Progenitor cell of endocrine pancreas (in vitro differentiated cells): ENCODE measurements around the gene LMO4. TPM values are rescaled to one million over a fixed set of nuclear protein-coding genes. Genes with fewer than 3 reads are reported as not detected.

Experiments used
- DNase-seq: peaks from one replicate; pipeline ENCODE4 v3.0.0; 2021; ENCODE audit warnings: low spot score; ENCODE audit not compliant: unreplicated experiment
- H3K27ac Mint-ChIP-seq: 2 replicates; pipeline ENCODE4 v1.8.0; 2021; ENCODE audit warnings: mild to moderate bottlenecking, moderate library complexity, mixed read lengths
- H3K27me3 Mint-ChIP-seq: 2 replicates; pipeline ENCODE4 v1.8.0; 2021; ENCODE audit warnings: mixed read lengths
- H3K36me3 Mint-ChIP-seq: 2 replicates; pipeline ENCODE4 v1.8.0; 2022; ENCODE audit warnings: mixed read lengths; ENCODE audit not compliant: insufficient read depth
- H3K4me1 Mint-ChIP-seq: 2 replicates; pipeline ENCODE4 v1.8.0; 2021; ENCODE audit warnings: low read depth, mixed read lengths
- H3K4me3 Mint-ChIP-seq: 2 replicates; pipeline ENCODE4 v1.8.0; 2021; ENCODE audit warnings: low read depth, mild to moderate bottlenecking, moderate library complexity, mixed read lengths
- H3K9me3 Mint-ChIP-seq: 2 replicates; pipeline ENCODE4 v1.8.0; 2021; ENCODE audit warnings: low read depth, mixed read lengths
- total RNA-seq: library from RNA; stranded (reverse); gene quantifications from 2 replicates; pipeline ENCODE4 v1.2.1, GENCODE V29; 2021
- TF ChIP-seq, protein P1 (sequence below): fragments of 200-600 bp; sonication (generic); IDR thresholded peaks from one replicate; pipeline ENCODE4 v1.5.0; 2021; ENCODE audit warnings: antibody characterized with exemption, mild to moderate bottlenecking; ENCODE audit not compliant: unreplicated experiment

The LMO4 gene
- total RNA-seq, 1 donor from 2014 or later: 64.2 TPM

DNA sequence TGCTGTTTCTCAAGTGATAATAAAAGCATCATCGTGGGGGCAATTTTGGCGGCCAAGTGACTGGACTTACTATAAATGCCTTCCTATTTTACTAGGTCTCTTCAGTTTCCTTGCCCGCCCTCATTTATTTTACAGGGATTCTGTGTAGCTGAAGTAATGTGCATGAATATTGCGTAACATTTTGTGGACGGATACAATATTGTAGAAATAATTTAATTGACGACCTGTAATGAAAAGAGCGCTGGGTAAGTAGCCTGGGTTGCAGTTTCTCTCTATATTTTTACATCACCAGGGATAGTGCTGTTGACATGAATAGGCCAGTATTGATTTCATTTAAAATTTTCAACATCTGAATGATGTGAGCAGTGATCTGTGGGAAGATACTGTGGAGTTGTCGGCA, 28.1 kb upstream of the LMO4 start:
- no peak for DNase-seq
- Mint-ChIP-seq H3K27me3 (peaks cover 9% of the 10 kb centered on the region), H3K9me3 (peaks cover 3% of the 10 kb centered on the region), H3K4me1 (no peaks in the 10 kb centered on the region), H3K36me3 (no peaks in the 10 kb centered on the region), H3K27ac (no peak overlapping the region), H3K4me3 (no peak overlapping the region)
- TF ChIP-seq, protein P1, sequence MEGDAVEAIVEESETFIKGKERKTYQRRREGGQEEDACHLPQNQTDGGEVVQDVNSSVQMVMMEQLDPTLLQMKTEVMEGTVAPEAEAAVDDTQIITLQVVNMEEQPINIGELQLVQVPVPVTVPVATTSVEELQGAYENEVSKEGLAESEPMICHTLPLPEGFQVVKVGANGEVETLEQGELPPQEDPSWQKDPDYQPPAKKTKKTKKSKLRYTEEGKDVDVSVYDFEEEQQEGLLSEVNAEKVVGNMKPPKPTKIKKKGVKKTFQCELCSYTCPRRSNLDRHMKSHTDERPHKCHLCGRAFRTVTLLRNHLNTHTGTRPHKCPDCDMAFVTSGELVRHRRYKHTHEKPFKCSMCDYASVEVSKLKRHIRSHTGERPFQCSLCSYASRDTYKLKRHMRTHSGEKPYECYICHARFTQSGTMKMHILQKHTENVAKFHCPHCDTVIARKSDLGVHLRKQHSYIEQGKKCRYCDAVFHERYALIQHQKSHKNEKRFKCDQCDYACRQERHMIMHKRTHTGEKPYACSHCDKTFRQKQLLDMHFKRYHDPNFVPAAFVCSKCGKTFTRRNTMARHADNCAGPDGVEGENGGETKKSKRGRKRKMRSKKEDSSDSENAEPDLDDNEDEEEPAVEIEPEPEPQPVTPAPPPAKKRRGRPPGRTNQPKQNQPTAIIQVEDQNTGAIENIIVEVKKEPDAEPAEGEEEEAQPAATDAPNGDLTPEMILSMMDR: no peak

DNA sequence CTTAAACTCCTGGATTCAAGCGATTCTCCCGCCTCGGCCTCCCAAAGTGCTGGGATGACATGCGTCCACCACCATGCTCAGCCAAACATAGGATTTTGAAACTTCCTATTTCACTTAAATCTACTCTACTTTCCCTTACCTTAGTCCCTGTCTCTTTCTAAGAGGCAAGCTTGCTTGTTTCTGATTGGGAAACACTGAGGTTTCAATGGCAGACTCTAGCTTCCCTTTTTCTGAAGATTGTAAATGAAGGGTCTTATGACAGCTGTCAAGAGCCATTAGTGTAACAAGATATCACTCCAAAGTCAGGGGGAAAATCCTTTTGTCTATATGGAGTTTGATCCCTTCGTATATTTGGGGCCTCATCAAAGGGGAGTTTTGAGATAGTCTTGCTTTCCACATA, 23.5 kb upstream of the LMO4 start:
- TF ChIP-seq, protein P1: no peak
- Mint-ChIP-seq H3K27me3 (peaks cover 32% of the 10 kb centered on the region), H3K9me3 (no peaks in the 10 kb centered on the region), H3K4me1 (peaks cover 2% of the 10 kb centered on the region), H3K27ac (no peak overlapping the region), H3K36me3 (no peaks in the 10 kb centered on the region), H3K4me3 (no peak overlapping the region)
- DNase-seq: no peak

DNA sequence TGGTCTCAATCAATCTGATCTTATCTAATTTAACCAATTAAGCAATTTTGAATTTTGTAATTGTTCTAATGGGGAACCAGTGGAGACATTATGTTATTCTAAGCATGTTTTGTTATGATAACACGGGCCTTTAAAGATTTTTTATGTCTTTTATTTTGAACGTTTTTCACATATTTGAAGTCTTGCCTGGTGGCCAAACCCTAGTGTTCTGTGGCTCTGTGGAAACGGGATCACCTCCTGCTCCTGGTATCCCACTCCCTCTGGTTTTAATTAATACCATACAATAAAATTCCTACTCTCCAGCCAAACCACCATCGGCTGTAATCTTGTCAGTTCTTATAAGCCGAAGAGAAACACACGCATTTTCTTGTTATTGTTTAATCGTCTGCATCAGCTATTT, 22.9 kb upstream of the LMO4 start:
- H3K27ac Mint-ChIP-seq: no peak overlapping the region
- TF ChIP-seq, protein P1: no peak
- peaks cover 32% of the 10 kb centered on the region for H3K27me3 Mint-ChIP-seq
- H3K9me3 Mint-ChIP-seq: no peaks in the 10 kb centered on the region
- no peaks in the 10 kb centered on the region for H3K36me3 Mint-ChIP-seq
- H3K4me1 Mint-ChIP-seq: peaks cover 8% of the 10 kb centered on the region
- no peak overlapping the region for H3K4me3 Mint-ChIP-seq
- DNase-seq: no peak

DNA sequence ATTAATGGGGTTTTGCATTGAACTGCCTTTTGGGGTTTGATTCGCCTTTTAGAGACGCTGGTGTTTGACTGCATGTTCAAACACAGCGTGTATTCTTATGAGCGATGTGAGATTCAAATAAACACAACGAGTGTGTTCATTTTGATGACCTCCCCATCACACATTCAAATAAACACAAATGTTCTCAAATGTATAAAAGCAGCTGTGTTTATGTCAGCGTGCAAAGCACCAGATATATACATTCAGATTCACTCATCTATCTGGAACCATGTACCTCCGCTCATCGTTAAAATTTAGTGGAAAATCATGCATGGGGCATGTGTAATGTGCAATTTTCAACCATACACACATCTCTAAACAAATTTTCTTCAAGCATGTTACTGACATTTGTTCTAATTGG, 21.4 kb upstream of the LMO4 start:
- Mint-ChIP-seq H3K4me3 (no peak overlapping the region), H3K27me3 (peaks cover 29% of the 10 kb centered on the region), H3K27ac (no peak overlapping the region), H3K36me3 (no peaks in the 10 kb centered on the region), H3K9me3 (no peaks in the 10 kb centered on the region), H3K4me1 (peaks cover 8% of the 10 kb centered on the region)
- no peak for DNase-seq
- TF ChIP-seq, protein P1: no peak

DNA sequence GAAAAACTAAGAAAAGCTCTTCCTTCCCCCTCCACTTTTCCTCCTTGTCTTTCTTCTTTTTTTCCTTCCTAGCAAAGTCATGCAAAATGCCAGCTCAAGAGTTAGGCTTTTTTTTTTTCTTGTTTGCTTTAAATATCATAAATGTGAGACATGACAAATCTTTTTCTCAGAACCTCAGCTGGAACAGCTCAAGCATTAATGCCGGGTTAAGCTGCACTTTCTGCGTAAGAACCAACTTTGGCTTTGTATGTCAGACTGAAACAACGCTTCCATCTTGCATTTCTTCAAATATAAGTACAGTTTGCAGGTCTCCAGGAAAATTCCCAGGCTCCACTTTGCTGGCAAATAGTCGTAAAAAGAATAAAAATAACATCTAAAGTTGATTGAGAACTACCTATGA, 20.7 kb upstream of the LMO4 start:
- H3K4me3 Mint-ChIP-seq: no peak overlapping the region
- DNase-seq: no peak
- H3K9me3 Mint-ChIP-seq: no peaks in the 10 kb centered on the region
- no peaks in the 10 kb centered on the region for H3K36me3 Mint-ChIP-seq
- H3K4me1 Mint-ChIP-seq: peaks cover 8% of the 10 kb centered on the region
- peaks cover 29% of the 10 kb centered on the region for H3K27me3 Mint-ChIP-seq
- no peak overlapping the region for H3K27ac Mint-ChIP-seq
- TF ChIP-seq, protein P1: no peak
